NCI-H2029 (cell line): ENCODE data around the gene KANK4.
"Not testable (repeated sequence)": the region's sequence is repeated elsewhere in the genome, so short reads cannot be mapped to it uniquely, and the experiment has no call there.

Experiments used
- DNase-seq: peaks from one replicate; lab custom pipeline; 2025; lab: John Stamatoyannopoulos, UW

KANK4 gene

DNA sequence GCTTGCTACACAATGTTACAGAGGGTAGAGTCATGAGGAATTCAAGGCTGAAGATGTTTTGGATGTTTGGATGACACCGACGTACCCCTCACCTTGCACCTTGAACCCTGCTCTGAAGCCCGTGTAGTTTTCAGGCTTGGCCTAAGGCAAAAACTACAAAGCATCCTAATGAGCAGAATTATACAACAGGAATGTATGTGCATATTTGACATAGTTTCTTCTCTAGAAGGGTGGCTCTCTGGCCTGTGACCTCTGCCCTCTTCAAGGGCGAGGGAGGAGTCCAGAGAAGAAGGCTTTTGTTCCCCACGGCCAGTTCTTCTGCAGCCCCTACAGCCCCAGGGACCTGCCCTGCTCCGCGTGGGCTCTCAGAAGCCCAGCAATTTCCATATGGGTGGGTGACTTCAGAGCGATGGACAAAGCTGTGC lies 81.3 kb downstream of the KANK4 start:
- no peak for DNase-seq

- no peak for DNase-seq
Measured at GRCh38 chr1:62237361-62237760, 81.9 kb downstream of the KANK4 start.

GRCh38 chr1:62235576-62235975 lies 83.7 kb downstream of the KANK4 start:
- DNase-seq = no peak

- no peak for DNase-seq
Measured at GRCh38 chr1:62234688-62235087, 84.5 kb downstream of the KANK4 start.

GRCh38 chr1:62233926-62234450 lies 85.2 kb downstream of the KANK4 start:
- DNase-seq = no peak

DNA sequence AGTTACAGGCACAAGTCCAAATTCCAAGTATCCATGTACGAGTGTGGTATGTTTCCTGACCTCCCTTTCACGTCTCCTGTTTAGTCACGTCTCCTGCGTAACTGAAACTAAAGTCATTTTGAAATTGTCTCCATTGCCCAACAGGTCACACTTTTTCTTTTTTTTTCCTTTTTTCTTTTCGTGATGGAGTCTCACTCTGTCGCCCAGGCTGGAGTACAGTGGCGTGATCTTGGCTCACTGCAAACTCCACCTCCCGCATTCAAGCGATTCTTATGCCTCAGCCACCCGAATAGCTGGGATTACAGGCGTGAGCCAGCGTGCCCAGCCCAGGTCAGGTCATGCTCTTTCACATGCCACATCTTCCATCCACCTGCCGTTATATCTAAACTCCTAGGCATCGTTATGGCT lies 86.4 kb downstream of the KANK4 start:
- DNase-seq = no peak

DNA sequence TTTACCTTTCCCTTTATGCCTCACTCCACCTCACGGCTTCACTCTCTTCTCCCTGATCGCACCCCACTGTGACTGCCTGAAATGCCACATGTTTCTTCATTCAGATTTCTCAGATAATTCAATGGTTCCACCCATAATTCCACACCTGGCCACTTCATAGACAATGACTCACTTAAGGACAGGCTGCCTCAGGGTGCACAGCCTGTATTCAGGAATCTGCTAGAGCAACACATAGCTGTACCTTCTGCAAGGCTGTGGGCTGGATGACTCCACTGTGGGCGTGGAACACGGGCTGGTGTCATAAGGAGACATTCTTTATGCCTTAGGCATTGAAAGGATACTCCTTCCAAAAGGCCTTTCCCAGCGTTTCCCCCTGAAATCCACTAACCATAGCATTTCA lies 88.5 kb downstream of the KANK4 start:
- no peak for DNase-seq

GRCh38 chr1:62229932-62230331 lies 89.3 kb downstream of the KANK4 start:
- DNase-seq = no peak

DNA sequence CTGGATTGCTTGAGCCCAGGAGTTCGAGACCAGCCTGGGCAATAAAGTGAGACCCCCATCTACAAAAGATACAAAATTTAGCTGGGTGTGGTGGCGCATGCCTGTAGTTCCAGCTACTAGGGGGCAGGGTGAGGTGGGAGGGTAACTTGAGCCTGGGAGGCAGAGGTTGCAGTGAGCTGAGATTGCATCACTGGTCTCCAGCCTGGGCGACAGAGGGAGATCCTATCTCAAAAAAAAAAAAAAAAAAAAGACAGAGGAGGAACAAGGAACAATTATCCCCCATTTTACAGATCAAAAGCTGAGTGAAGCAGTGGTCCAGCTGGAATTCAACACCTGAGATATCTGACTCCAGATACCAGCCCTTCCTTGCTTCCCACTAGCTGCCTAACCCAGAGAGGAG lies 89.8 kb downstream of the KANK4 start:
- DNase-seq = no peak

DNA sequence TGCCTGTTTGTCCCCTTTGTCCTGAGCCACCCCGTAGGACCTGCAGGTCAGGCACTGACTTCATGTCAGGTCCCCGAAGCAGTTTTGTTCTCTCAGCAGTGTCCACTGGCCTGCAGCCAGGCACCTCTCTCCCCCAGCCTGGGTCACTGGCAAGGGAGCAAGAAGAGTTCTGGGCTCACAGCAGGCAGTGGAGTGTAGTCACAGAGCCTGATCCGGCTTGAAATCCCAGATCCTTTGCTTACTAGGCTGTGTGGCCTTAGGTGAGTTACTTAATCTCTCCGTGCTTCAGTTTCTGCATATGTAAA lies 90.4 kb downstream of the KANK4 start:
- DNase-seq = no peak

DNA sequence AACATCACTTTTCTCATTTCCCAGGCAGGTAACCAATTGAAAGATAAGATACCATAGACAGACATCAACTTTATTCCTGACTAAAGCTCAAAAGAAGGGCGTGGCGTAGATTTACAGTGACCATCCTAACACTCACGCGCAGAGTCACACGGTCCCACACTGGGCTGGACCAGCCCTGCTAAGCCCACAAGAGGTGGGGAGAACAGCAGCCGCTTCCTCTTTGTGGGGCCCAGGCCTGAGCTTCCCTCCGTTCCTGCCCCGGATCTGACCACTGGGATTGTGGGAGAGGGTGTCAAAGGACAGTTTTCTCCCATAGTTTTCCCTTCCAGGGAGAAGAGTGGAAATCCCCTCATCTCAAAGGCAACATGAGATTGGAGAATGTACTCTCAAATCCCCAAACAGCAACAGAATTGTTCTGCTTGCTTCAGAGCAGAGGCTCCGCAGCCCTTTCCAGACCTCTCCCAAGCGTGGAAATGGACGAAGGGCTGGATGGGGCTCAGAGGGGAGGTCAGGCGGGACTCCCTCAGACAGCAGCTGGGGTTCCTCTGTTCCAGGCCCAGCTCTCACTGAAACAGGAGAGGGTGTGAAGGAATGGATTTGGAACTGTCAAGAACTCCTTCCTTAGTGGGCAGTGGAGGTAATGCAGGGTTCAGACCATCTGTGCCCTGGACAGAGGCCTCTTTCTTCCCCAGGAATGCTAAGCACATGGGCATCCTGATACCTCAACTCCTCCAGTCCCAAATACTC lies 90.9 kb downstream of the KANK4 start:
- DNase-seq = no peak

- no peak for DNase-seq
Measured at GRCh38 chr1:62227496-62227895, 91.7 kb downstream of the KANK4 start.

GRCh38 chr1:62224182-62224581 lies 95.1 kb downstream of the KANK4 start:
- DNase-seq = no peak

DNA sequence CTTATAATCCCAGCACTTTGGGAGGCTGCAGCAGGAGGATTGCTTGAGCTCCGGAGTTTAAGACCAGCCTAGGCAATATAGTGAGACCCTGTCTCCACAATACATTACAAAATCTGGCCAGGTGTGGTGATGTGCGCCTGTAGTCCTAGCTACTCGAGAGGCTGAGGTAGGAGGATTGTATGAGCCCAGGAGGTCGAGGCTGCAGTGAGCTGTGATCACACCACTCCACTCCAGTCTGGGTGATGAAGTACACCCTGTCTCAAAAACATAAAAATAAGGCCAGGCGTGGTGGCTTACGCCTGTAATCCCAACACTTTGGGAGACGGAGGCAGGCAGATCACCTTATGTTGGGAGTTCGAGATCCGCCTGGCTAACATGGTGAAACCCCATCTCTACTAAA lies 96.9 kb downstream of the KANK4 start:
- DNase-seq = no peak

DNA sequence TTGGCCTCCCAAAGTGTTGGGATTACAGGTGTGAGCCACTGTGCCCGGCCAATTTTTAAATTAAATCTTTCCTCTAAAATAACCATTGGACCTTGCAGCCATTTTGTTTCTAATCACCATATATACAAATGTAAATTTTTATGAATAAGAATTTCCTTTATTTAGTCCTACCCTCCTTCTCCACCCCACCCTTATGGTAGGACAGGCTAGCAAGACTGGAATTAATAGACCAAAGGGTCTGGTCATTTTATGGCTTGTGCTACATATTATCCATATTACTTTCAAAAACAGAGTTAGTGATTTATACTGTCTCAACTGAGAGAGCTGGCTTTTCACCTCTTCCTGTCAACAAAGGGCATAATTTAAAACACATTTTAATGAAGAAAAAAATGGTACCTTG lies 98.1 kb downstream of the KANK4 start:
- DNase-seq = no peak

- DNase-seq = not testable (repeated sequence)
Measured at GRCh38 chr1:62220456-62220855, 98.8 kb downstream of the KANK4 start.

DNA sequence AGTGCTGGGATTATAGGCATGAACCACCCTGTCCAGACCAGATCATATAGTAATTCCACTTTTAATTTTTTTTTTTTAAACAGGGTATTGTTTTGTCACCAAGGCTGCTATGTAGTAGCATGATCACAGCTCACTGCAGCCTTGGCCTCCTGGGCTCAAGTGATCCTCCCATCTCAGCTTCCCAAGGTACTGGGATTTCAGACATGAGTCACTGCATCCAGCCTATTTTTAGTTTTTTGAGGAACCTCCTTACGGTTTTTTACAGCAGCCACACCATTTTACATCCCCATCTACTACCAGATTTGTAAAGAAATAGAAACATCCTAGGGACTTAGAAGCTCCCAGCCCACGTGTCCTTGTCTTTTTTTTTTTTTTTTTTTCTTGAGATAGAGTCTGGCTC lies 100.6 kb downstream of the KANK4 start:
- no peak for DNase-seq

DNA sequence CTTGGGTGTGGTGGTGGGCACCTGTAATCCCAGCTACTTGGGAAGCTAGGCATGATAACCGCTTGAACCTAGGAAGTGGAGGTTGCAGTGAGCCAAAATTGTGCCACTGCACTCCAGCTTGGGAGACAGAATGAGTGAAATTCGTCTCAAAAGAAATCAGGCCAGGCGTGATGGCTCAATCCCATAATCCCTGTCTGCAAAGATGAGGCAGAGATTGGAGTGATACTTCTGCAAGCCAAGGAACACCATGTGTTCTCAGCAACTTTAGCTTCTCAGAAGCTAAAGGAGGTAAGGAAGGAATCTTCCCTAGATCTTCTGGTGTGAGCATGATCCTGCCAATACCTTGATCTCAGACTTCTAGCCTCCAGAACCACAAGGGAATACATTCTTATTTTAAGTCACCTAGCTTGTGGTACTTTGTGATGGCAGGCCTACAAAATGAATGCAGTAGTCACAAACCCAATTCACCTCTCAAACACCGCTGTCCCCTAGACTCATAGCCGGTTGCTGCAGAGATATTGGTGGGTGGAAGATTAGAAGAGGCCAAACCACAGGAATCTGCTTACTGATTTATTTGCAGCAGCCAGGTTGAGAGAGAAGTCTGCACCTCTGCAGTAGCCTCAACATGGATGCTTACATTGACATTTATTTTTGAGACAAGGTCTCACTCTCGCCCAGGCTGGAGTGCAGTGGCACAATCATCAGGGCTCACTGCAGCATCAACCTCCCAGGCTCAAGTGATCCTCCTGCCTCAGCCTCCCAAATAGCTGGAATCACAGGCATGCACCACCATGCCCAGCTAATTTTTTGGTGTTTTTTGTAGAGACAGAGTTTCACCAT lies 105.9 kb downstream of the KANK4 start:
- DNase-seq = no peak

- no peak for DNase-seq
Measured at GRCh38 chr1:62212411-62212810, 106.8 kb downstream of the KANK4 start.

GRCh38 chr1:62210960-62211359 lies 108.3 kb downstream of the KANK4 start:
- no peak for DNase-seq

DNA sequence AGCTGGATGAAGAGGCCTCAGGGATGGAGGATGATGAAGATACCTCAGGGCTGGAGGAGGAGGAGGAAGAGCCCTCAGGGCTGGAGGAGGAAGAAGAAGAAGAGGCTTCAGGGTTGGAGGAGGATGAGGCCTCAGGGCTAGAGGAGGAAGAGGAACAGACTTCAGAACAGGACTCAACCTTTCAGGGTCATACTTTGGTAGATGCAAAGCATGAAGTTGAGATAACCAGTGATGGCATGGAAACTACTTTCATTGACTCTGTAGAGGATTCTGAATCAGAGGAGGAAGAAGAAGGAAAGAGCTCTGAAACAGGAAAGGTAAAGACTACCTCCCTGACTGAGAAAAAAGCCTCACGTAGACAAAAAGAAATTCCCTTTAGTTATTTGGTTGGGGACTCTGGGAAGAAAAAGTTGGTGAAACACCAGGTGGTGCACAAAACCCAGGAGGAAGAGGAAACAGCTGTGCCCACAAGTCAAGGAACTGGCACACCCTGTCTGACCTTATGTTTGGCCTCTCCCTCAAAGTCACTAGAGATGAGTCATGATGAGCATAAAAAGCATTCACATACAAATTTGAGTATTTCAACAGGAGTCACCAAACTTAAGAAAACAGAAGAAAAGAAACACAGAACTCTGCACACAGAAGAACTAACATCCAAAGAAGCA lies 109.2 kb downstream of the KANK4 start:
- no peak for DNase-seq

DNA sequence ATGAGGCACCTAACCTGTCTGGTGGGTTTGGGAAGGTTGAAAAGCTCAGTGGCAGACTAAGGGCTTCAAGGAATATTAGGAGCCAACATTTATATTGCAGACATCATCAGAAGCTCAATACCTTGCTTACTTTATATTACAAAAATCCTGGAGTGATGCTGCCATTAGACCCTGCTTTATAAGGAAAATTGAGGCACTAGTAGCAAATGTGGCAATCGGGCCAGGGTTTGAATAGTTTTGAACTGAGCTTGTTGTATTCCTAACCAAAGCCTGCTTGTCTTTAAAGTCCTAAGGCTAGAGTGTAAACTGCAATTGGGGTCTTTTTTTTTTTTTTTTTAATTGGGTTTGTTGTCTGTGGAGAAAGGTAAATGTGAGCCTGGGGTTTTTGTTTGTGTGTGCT lies 110.3 kb downstream of the KANK4 start:
- no peak for DNase-seq

DNA sequence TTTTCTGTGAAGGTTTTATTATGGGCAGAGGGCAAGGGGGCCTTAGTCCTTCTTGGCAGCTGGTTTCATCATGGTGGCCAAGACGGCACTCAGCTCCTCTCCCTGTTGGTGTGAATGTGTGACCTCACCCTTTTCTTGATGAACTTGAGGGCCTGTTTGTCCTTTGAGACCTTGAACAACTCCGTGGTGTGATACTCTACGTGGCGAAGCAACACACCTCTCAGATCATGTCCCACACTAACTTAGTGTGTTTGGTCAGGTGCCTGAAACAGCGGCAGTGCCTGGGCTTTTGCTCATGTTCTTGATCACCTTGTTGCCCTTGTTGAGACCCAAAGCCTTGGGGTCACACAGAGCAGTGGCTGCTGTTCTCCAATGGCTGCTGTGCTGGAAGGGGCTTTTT lies 111.1 kb downstream of the KANK4 start:
- no peak for DNase-seq
